PC-3 (cell line): ENCODE results near the gene THRA. TPM values are rescaled to one million over a fixed set of nuclear protein-coding genes. Genes with fewer than 3 reads are reported as not detected.

Experiments used
- ATAC-seq: fragments of 200-7000 bp; cut with Tn5 transposase; 2 replicates; pipeline ENCODE4 v1.9.1; 2020; ENCODE audit warnings: mild to moderate bottlenecking, moderate library complexity
- BruUV-seq: library from RNA; stranded (reverse); fragments of 400-500 nt; replicated peaks from 2 replicates; lab custom pipeline; 2021; lab: Mats Ljungman, UMichigan
- CTCF ChIA-PET: fragments of 300-600 bp; sonication (Branson Sonifier 250); formaldehyde crosslinking; loops from one replicate; lab custom pipeline; 2022; ENCODE audit warnings: antibody characterized with exemption; lab: Charles Lee
- POLR2A ChIA-PET: fragments of 300-600 bp; sonication (Branson Sonifier 250); formaldehyde crosslinking; loops from one replicate; lab custom pipeline; 2022; ENCODE audit warnings: antibody characterized with exemption; ENCODE audit not compliant: unreplicated experiment; lab: Charles Lee
- DNase-seq: peaks from one replicate; pipeline ENCODE4 v3.0.0-alpha.2; 2015
- H2AFZ ChIP-seq: fragments of 300-600 bp; sonication (generic); 2 replicates; pipeline ENCODE4 v1.6.0; 2016; ENCODE audit warnings: antibody characterized with exemption, low read length
- H3F3A ChIP-seq: fragments of 300-600 bp; sonication (generic); one replicate; pipeline ENCODE4 v1.6.0; 2017; ENCODE audit warnings: antibody characterized with exemption, low read length, control low read depth, mild to moderate bottlenecking; ENCODE audit not compliant: unreplicated experiment
- H3K27ac ChIP-seq: fragments of 300-600 bp; sonication (generic); 2 replicates; pipeline ENCODE4 v1.5.1; 2016; ENCODE audit warnings: mild to moderate bottlenecking, low read length
- H3K27me3 ChIP-seq: fragments of 300-600 bp; sonication (generic); 2 replicates; pipeline ENCODE4 v1.6.1; 2016; ENCODE audit warnings: low read length, mixed read lengths
- H3K36me3 ChIP-seq: fragments of 300-600 bp; sonication (generic); 2 replicates; pipeline ENCODE4 v1.6.1; 2016; ENCODE audit warnings: low read depth, mixed run types, low read length, mixed read lengths
- H3K4me1 ChIP-seq: fragments of 300-600 bp; sonication (generic); 2 replicates; pipeline ENCODE4 v1.5.1; 2016; ENCODE audit warnings: low read length; ENCODE audit not compliant: insufficient read depth
- H3K4me2 ChIP-seq: fragments of 300-600 bp; sonication (generic); 2 replicates; pipeline ENCODE4 v1.6.0; 2016; ENCODE audit warnings: low read length
- H3K4me3 ChIP-seq: fragments of 300-600 bp; sonication (generic); 2 replicates; pipeline ENCODE4 v1.5.1; 2016; ENCODE audit warnings: mild to moderate bottlenecking, low read length, mixed read lengths
- H3K79me2 ChIP-seq: fragments of 300-600 bp; sonication (generic); 2 replicates; pipeline ENCODE4 v1.6.1; 2017; ENCODE audit warnings: low read length, mixed read lengths
- H3K9ac ChIP-seq: fragments of 300-600 bp; sonication (generic); 2 replicates; pipeline ENCODE4 v1.6.0; 2016; ENCODE audit warnings: mild to moderate bottlenecking, low read length
- H3K9me2 ChIP-seq: fragments of 300-600 bp; sonication (generic); replicated peaks from 2 replicates; pipeline ENCODE4 v1.6.1; 2016; ENCODE audit warnings: mixed run types, low read length, mixed read lengths
- H3K9me3 ChIP-seq: fragments of 300-600 bp; sonication (generic); 2 replicates; pipeline ENCODE4 v1.6.1; 2016; ENCODE audit warnings: low read length, mixed read lengths
- H4K20me1 ChIP-seq: fragments of 300-600 bp; sonication (generic); 2 replicates; pipeline ENCODE4 v1.6.1; 2016; ENCODE audit warnings: low read length, mixed read lengths
- EZH2 ChIP-seq: fragments of 300-600 bp; sonication (generic); IDR thresholded peaks from one replicate; pipeline ENCODE4 v1.6.1; 2017; ENCODE audit warnings: antibody characterized with exemption, mild to moderate bottlenecking, low read length; ENCODE audit not compliant: unreplicated experiment
- EZH2phosphoT487 ChIP-seq: fragments of 300-600 bp; sonication (generic); IDR thresholded peaks from 2 replicates; pipeline ENCODE4 v1.6.1; 2018; ENCODE audit warnings: mild to moderate bottlenecking, antibody characterized with exemption, low read length, borderline replicate concordance
- intact Hi-C: fragments of 100-400 bp; cut with micrococcal nuclease; formaldehyde crosslinking; loops from 2 replicates; pipeline ENCODE4 v1.9.0; 2023
- total RNA-seq: library from RNA; depleted of rRNA; stranded (reverse); fragments of >200 nt; gene quantifications from 2 replicates; pipeline ENCODE4 v1.2.3, GENCODE V29; 2014
- TF ChIP-seq, protein P1 (sequence below): fragments of 300-600 bp; sonication (generic); conservative IDR thresholded peaks from 2 replicates; pipeline ENCODE4 v1.5.1; 2017; ENCODE audit warnings: antibody characterized with exemption, low read depth, mild to moderate bottlenecking, low read length

The THRA gene
- total RNA-seq, 1 experiment from 2014 or later = 6.6 TPM

DNA sequence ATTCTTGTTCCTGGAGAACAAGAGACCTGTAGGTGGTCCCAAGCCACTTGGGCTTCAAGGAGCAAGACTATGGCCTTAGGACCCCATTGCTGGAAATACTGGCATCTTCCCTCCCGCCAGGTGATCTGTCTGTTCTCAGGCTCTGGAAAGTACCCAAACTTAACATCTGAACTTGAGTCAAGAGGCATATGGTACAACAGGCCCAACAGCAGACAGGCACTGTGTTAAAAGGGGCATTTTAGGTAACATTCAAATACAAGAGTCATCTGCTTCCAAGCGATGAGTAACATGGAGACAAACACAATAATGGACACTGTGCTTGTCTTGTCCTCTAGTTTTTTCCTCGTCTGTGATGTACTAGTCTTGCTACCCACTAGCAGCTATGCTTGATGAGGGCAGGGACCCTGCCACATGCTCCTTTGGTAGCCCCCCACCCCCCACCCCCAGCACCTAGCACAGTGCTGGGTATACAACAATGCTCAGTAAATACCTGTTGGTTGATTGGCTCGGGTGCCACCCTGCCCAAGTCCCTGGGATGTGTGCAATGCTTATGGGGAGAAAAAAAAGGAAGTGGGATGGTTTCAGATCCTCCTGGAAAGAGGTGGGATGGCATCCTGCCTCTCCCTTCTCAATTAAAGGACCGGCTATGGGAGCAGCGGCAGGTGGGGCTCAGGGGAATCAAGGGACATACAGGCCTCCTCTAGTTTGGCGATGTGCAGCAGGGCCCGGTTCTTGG, 28.2 kb upstream of the THRA start:
- no peaks in the 10 kb centered on the region for H3K4me1 ChIP-seq
- TF ChIP-seq EZH2 = no peak
- TF ChIP-seq, protein P1, sequence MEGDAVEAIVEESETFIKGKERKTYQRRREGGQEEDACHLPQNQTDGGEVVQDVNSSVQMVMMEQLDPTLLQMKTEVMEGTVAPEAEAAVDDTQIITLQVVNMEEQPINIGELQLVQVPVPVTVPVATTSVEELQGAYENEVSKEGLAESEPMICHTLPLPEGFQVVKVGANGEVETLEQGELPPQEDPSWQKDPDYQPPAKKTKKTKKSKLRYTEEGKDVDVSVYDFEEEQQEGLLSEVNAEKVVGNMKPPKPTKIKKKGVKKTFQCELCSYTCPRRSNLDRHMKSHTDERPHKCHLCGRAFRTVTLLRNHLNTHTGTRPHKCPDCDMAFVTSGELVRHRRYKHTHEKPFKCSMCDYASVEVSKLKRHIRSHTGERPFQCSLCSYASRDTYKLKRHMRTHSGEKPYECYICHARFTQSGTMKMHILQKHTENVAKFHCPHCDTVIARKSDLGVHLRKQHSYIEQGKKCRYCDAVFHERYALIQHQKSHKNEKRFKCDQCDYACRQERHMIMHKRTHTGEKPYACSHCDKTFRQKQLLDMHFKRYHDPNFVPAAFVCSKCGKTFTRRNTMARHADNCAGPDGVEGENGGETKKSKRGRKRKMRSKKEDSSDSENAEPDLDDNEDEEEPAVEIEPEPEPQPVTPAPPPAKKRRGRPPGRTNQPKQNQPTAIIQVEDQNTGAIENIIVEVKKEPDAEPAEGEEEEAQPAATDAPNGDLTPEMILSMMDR = no peak
- no peak for TF ChIP-seq EZH2phosphoT487
- H3K79me2 ChIP-seq = no peaks in the 10 kb centered on the region
- H3K27ac ChIP-seq = no peak overlapping the region
- H3K9me3 ChIP-seq = no peaks in the 10 kb centered on the region
- H3K27me3 ChIP-seq = no peaks in the 10 kb centered on the region
- no peaks in the 10 kb centered on the region for H3F3A ChIP-seq
- ATAC-seq = no peak
- ChIA-PET POLR2A (no interaction called here), CTCF (no interaction called here)
- BruUV-seq = no TSS peak
- no peak for DNase-seq
- H3K9me2 ChIP-seq = no peaks in the 10 kb centered on the region
- H3K36me3 ChIP-seq = peaks cover 5% of the 10 kb centered on the region
- H4K20me1 ChIP-seq = no peaks in the 10 kb centered on the region
- H3K4me3 ChIP-seq = no peak overlapping the region
- intact Hi-C loops = no loop called here
- H3K9ac ChIP-seq = no peak overlapping the region
- no peak overlapping the region for H3K4me2 ChIP-seq
- H2AFZ ChIP-seq = no peak overlapping the region

DNA sequence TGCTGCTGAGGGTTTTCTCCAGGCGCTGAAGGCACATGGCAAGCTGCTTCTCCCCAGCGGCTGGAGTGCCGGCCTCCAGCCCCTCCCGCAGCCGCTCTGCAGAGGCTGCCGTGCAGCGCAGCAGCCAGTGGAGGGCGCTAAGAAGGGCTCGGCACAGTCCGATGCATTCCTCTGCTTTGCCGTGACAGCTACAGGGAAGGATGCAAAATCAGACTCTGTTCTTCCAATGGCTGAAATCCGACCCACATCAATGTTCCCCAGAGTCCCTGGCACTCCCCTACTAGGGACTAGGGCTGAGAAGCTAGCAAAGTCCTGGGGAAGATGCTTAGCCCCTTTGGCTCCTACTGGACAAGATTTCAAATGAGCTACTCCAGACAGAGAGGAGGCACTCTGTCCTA, 27.6 kb upstream of the THRA start:
- Histone ChIP-seq H3K27me3 (no peaks in the 10 kb centered on the region), H3K4me1 (no peaks in the 10 kb centered on the region), H3F3A (no peaks in the 10 kb centered on the region), H3K4me3 (no peak overlapping the region), H3K4me2 (no peak overlapping the region), H3K9ac (no peak overlapping the region), H3K79me2 (no peaks in the 10 kb centered on the region), H4K20me1 (no peaks in the 10 kb centered on the region), H2AFZ (no peak overlapping the region), H3K36me3 (peaks cover 5% of the 10 kb centered on the region), H3K9me3 (no peaks in the 10 kb centered on the region), H3K9me2 (no peaks in the 10 kb centered on the region), H3K27ac (no peak overlapping the region)
- ATAC-seq (no peak), DNase-seq (no peak)
- BruUV-seq = no TSS peak
- CTCF ChIA-PET = no interaction called here
- intact Hi-C loops = no loop called here
- TF ChIP-seq, protein P1 = peak; percentile 59
- TF ChIP-seq EZH2phosphoT487 = no peak
- POLR2A ChIA-PET = no interaction called here

DNA sequence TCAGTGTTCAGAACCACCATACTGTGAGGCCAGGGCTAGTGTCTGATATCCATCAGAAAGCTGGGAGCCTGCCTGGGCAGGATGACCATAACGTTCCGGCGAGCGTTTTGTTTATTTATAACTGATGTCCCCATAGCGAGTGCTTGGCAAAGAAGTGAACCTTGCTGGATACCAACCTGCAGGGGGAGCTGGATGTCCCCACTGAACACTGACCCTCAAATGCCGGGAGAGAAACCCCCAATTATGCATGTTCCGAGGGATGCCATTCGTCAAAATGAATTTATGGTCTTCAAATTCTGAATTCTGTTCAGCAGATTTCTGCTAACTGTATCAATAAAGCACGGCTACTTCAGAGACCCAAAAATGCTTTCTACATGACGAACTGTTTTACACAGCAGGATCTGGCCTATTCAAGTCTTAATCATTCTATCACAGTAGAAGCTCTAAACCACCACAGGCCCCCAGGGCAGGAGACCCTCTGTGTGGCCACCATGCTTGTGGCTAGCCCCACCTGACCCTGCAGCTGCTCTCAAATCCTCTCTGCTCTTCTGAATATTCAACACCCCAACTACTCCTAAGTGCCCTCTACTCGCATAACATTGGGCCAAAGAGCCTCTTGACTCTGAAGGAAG, 23.8 kb upstream of the THRA start:
- H3K9me2 ChIP-seq = no peaks in the 10 kb centered on the region
- TF ChIP-seq EZH2 = no peak
- TF ChIP-seq, protein P1 = peak; percentile 60
- POLR2A ChIA-PET = interaction anchor here (0.5 kb wide), 1 partner anchor 15 kb away, joined by 3 read pairs; the partner anchor contains the start of gene MED24
- H3K9ac ChIP-seq = no peak overlapping the region
- no peaks in the 10 kb centered on the region for H3K27me3 ChIP-seq
- no peak overlapping the region for H3K27ac ChIP-seq
- no peaks in the 10 kb centered on the region for H3F3A ChIP-seq
- no TSS peak for BruUV-seq
- CTCF ChIA-PET = no interaction called here
- no peaks in the 10 kb centered on the region for H3K9me3 ChIP-seq
- no peak overlapping the region for H3K4me3 ChIP-seq
- H3K79me2 ChIP-seq = no peaks in the 10 kb centered on the region
- intact Hi-C loops = no loop called here
- H2AFZ ChIP-seq = no peak overlapping the region
- no peaks in the 10 kb centered on the region for H3K4me1 ChIP-seq
- peak; percentile 52 for DNase-seq
- H3K4me2 ChIP-seq = no peak overlapping the region
- peak; percentile 55; the same call in 1 of the 2 replicates for ATAC-seq
- peaks cover 5% of the 10 kb centered on the region; the same call in 1 of the 2 replicates for H3K36me3 ChIP-seq
- no peaks in the 10 kb centered on the region for H4K20me1 ChIP-seq
